GM18909 (cell line): ENCODE data around the gene CYB5D1.
A peak's percentile ranks its signal among the peaks of the same experiment; 100 is the strongest.

Experiments used
- ATAC-seq: cut with Tn5 transposase; IDR thresholded peaks from one replicate; pipeline ENCODE4 v1.9.1; 2021; ENCODE audit warnings: mild to moderate bottlenecking; ENCODE audit not compliant: unreplicated experiment, poor library complexity

The CYB5D1 gene

DNA sequence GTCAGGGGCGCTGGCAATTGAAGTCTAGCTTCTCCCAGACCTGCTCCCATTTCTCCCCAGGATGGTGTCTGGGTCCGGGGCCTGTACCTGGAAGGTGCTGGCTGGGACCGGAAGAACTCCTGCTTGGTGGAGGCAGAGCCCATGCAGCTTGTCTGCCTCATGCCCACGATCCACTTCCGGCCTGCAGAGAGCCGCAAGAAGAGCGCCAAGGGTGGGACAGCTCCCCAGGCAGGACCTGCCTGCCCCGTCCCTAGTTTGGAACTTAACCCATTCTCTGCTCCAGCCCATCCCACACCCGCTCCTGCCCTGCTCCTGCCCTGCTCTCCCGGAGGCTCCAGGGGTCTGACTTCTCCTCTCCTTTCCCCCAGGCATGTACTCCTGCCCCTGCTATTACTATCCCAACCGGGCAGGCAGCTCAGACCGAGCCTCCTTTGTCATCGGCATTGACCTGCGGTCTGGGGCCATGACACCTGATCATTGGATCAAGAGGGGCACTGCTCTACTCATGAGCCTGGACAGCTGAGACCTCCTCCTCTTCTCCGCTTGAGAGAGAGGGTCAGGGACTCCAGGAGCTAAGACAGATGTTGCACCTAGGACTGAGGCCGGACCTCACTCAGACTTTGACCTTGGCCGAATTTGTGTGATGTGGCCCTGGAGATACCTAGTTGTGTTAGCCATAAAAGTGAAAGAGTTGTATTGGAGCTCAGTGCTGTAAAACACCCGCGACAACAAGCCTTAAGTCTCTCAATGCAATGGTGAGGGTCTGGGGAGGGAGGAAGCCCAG lies 24.6 kb upstream of the CYB5D1 start:
- no peak for ATAC-seq

DNA sequence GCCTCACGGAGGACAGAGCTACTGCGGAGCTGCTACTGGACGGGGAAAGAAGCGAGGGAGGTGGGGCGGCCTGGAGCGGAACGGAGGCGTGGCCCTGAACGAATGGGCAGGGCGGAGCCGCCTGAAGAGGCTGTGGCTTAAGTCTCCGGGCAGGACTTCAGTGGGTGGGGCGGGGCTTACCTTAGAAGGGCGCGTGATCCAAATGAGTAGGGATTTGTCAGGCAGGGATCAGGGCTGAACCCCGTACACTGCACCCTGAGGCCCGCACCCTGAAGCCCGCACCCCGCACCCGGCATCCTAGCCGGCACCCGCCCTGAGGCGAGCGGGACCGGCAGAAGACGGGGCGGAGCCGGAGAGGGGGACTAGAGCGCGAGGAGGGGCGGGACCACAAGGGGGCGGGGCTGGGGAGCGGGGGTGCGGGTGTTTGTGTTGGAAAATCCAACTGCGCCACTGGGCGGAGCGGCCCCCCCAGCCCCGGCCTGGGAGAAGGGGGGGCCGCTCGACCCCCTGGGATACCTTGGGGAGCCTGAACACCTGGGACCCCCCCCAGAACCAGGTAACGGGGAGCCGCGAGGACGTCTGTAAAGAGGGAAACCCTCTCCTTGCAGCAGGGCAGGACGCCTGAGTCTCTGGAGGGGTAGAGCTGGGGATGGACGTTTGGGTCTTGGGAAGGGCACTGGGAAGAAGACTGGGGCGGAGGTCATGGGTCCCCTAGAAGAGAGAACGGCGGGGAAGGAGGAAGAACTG lies 23.8 kb upstream of the CYB5D1 start, which contains the start of gene KDM6B:
TSS of gene KDM6B (plus strand) at position 423 of the 747 bp plus-strand sequence. CDS start 11,338 bp downstream, outside the sequence.
- ATAC-seq = peak; percentile 38

DNA sequence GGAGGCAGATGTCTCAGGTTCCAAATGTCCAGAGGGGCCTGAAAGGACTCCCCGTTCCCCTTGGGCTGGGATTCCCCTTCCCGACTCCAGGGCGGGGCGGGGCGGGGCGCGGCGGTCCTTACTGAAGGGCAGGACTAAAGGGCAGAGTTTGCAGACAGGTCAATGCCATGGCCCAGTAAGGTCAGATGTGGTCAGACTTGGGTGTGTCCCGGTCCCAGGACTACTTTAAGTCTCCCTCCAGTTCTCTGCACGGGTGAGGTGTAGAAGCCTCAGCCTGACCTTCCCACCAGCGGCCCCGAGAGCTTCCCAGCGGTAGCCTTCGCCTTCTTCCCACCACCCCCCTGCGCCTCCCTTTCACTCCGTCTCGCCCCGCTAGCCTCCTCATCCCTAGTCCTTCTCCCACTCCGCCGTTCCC lies 23.3 kb upstream of the CYB5D1 start:
- no peak for ATAC-seq

DNA sequence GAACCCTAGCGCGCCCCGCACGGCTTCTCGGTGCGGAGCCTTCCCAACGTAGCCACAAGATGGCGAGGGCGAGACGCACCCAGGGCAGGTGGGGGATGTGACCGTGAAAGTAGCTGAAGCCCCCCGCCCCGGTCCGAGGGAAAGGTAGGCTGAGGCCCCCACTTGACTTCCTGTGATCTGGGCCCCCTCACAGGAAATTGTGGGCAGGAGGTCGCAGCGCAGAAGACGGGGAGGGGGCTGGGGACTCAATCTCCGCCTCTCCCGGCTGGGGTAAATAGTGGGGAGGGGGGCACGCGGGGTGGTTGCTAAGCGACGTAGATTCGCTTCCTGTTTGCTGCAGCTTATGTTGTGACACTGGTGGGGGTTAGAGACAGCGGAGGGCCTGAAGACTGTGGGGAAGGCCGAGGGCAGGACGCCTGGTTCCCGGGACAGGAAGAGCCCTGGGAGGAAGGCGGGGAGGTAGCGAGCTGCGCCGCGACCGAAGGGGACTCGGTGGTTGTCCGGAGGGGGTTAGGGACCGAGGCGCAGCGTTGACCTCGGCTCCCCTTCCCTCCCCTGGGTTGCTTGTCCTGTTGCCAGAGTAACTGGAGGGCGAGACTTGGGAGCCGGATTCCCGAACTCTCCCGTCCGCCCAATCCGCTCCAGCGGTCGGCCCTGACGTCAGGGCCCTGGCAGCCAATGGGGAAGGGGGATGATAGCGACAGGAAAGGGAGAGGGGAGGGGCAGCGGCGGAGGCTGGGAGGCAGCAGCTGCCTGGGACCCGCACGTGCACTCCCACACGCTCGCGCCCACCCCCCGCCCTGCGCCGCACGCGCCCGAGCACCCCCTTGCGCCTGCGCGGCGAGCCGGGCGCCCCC lies 22.6 kb upstream of the CYB5D1 start:
- ATAC-seq = peak; percentile 51

DNA sequence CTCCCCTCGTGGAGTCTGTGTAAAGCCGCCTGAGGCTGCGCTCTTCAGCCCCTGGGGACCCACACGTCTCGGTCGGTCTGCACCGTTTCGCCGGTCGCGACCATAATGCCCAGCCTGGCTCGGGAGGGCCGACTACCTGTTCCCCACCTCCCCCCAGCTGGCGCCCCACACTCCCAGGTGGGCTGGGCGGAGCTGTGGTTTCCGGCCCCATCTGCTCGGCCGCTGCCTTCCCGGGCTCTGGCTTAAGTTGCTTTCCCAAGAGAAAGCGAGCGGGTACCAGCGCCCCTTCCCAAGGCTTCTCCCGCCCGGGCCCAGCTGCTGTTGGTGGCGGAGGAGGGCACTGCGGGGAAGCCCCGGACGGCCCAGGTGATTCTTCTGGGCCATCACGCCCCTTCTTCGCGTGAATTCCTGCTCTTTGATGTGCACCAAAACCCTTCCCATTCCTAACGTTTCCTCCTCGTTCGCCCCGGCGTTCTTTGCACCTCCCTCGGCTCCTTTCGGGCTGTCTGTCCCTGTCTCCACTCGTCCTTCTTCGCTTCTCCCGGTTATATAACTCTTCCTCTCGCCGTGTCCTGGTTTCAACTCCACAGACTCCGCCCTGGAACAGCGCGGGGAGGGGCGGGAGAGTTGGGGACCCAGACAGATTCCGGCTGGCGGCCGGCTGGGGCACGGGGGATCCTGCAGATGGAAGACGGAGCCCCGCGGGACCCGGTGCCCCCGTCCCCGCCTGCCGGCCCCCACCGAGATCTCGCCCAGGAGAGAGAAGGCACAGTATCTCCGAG lies 21.8 kb upstream of the CYB5D1 start:
- no peak for ATAC-seq

DNA sequence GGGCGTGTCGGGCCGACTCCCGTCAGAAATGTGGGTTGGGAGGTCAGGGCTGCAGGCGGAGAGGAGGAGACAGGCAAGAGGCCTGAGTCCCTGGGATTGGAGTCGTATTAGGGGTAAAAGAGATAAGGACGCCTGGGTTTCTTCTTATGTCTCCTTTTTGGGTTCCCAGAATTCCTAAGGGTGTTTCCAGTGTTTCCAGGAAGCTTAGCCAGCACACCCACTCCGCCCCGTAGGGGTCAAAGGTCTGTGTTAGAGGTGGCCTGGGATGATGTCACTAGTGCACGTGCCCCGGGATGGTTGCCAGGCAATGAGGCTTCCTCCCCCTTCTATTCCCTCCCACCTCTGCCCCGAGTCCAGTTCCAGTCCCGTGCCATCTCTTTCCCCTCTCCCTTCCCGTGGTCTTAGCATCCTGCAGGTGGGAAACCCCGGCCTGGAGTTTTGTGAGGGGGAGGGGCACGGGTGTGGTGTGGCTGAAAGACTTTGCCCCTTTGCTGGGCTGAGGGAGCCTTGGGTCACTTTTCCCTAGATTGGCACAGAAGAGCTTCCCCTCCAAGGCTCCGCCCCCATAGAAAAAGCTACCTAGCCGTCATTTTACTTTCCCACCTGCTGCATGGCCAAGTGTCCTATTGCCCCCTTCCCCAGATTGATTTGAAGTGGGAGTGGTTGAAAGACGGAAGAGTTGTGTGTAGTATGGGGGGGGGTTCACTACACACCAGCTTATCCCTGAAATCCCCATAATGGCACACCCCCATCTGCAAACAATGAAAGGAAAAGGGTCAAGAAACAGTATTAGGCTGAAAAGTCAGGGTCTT lies 21.0 kb upstream of the CYB5D1 start:
- ATAC-seq = no peak

DNA sequence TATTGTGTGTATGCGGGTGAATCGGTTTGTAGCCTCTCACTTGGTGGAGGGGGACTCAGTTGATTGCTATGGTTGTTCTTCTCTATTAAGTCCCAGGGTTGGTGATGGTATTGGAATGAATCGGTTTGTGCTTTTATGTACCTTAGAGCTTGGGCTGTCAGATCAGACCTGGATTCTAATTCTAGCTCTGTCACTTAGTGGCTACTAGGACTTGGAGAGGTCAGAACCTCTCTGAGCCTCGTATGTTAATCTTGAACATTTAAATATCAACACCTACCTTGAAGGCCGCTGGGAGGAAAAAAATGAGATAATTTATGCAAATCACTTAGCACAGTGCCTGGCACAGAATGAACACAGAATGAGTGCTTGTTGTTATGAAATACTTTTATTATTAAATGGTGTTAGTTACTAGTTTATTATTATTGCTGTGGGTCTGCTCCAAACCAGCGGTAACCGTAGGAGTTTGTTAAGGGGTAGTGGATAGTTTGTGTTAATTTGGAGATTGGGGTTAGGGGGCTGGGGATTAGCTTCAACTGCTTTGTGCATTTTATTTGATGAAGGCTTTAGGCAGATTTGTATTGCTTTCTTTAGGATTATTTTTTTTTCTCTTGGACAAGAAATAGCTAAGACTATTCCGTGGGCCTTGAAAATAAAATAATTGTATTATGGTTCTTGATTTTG lies 20.3 kb upstream of the CYB5D1 start:
- ATAC-seq = no peak

DNA sequence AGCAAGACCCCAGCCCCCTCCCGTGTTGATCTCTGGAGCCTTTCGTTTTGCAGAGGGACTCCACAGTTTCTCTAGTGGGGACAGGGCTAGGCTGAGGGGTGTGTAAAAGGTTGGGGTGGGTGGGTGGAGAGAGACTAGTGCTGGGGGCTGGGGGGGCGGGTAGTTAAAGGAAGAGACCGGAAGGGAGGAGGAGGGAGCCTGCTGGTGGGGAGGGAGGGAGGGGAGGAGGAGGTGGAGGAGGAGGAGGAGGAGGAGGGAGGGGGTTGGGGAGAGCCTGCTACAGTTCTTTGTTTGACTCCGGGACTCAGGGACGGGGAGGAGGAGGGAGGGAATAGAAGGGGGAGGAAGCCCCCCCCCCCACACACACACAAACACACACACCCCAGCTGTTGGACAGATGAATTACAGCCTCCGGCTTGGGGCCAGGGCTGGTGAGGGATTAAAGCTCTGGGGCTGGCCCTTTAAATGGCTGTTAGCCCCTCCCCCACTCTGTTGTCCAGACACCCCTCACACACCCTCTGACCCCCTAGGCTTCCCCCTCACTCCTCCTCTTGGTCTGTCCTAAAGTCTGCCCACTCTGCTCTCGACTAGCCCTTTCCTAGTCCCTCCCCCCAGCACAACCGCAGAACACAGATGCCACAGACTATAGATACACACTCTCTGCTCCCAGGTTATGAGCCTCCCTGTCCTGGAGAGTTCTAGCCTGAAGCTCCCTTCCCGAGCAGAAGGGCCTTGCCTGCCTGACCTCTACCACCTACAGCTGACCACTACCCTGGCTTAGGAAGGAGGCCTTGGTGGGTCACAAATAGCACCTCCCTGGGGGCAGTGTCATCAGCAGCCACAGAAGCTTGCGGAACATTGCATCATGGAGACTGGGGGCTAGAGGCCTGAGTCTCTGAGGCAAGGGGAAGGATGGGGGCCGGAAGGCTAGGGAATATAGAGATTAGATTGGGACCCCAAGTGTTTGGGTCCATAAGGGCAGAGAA lies 19.4 kb upstream of the CYB5D1 start:
- no peak for ATAC-seq

DNA sequence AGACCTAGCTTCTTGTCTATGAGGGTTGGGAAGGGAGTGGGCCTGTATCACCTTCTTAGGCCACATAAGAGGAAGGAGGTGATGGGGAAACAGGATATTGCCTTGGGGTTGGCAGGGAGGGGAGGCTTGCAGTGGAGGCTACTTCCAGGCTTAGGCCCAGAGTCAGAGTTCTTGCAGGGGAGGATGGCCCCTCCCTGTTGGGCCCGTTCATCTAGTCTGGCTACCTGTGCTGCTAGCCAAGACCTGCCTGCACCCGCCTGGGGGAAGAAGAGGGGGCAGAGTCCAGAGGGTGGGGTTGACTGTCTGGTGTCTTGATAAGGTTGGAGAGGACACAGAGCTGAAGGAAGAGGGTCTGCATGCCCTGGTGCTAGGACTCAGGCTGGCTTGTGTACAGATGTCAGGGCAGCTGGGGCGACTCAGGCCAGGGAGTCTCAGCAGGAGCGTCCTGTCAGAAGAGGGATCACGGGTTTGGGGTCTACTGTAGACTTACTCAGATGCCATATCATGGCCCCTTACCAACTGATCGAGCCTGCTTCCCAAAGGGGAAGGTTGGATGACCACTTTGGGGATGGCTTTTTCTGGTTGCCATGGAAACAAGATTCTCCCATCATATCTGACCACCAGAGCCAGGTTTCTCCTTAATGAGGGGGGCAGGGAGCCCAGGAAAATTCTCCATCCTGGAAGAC lies 18.5 kb upstream of the CYB5D1 start:
- no peak for ATAC-seq

DNA sequence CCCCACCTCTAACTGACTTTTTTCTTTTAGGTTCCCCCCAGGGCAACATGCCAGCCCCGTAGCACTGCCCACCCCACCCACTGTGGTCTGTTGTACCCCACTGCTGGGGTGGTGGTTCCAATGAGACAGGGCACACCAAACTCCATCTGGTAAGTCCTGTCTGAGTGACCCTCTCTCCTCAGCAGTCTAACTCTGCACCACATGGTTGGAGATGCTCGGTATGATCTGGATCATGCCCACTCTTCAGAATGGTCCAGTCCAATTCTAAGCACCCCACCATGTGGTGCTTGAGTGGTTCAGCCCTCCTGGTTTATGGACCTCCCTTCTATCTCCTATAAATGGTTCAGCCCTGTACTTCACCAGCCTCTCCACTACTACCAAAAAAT lies 17.9 kb upstream of the CYB5D1 start:
- no peak for ATAC-seq

DNA sequence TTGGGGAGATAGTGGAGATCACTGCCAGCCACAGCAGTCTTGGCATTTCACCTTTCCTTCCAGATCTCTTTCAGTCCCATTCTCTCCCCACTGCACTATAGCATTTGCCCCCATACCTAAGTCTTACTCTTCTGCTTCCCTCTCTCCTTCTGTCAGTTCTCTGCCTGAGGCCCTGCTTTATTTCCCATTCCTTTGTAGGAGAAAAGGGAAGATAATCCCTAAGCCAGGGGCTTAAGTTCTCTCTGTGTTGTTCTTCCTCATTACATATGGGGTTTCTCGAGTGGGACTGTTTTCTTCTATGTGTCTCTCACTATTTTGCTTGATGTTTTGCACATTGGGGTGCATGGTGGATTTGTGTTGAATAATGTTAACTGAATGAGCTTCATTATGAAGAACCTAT lies 17.4 kb upstream of the CYB5D1 start:
- ATAC-seq = no peak

DNA sequence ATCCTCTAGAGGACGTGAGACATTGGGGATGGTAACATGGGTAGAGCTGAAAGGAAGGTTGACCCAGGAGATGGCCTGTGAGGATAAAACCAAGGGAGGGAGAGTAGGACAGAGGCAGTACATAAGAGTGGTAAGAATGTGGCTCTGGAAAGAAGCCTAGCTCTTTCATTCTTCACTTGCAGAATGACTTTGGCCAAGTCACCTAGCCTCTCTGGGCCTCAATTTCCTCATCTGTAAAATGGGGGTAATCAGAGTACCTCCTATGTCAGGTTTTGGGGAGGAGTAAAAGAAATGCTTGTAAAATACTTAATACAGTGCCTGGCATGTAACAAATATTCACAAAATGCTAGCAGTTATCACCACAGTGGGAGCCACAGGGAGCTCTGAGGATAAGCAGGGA lies 16.9 kb upstream of the CYB5D1 start:
- ATAC-seq = no peak

DNA sequence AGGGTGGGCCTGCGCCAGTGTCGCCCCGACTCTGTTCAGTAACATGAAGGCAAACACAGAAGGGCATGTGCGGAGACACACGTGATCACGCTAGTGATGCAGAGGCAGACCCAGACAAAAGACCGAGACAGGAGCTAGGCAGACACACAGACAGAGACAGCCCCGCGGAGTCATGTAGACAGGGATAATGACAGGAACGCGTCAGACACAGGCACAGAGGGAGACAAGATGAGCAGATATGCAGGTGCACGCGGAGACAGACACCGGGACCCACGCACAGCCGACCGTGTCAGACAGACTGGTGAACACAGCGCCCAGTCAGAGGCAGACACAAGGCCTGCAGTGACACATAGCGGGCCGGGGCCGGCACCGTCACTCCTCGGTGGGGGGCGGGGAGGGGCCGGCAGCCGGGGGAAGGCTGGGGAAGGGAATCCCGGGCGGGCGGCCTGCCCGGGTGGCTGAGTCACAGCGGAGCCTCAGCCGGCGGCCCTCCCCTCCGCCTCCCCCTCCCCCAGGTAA lies 16.3 kb upstream of the CYB5D1 start:
- peak; percentile 8 for ATAC-seq

DNA sequence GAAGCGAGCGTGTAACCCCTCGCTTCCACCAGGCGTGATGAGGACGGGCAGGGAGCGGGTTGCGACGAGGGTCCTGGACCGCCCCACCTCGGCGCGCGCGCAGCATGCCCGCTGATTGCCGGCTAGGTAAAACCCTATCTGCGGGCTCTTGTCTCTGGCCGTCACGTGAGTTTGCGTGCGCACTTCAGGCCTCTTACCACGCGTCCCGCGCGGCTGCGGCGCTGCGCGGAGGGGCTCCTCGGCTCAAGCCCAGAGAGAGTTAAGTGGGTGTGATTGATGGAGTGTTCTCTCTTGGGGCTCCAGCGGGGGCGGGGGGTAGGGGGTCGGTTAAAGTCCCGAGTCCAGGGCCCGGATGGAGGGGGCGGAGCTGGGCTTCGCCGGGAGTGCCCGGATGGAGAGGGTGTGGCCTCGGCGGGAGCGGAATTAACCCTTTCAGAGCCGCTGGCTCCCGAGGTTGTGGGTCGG lies 15.9 kb upstream of the CYB5D1 start:
- ATAC-seq = peak; percentile 22

DNA sequence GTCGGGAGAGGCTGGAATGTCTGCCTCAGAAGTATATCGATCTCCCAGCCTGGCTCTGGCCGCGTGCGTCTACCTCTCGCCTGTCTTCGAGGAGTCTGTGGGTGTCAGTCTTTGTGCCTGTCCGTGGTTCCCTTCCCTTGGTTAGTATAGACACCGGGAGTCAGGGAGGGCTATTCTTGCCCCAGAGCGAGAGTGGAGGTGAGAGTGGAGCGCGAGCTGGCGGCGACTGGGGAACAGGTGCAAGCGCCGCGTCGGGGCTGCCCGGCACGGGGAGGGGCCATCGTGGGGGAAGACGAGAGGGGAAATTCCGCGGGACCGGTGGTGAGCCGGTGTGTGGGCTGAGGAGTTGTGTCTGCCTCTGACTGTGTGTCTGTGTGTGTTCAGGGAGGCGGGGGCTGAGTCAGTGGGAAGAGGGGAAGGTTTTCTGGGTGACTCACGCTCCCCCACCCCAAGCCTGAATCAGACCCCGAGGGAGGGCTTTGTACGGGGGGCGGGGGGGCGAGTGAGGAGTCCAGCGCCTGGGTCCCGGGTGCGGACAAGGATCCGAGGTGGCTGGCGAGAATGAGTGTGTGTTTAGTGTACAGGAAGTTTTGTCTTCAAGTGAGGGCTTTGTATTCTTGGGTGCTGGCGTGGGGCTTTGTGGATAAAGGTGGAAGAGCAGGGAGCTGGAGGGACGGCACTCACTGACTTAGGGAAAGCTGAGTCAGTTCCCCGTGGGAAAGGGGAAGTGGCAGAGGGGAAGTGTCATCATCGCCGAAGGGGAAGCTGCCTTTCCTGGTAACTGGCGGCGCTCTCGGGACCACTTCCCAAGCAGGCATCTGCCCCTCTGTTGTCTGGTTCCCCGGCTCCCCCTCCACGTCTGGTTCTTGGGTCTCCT lies 15.2 kb upstream of the CYB5D1 start:
- peak; percentile 31 for ATAC-seq

DNA sequence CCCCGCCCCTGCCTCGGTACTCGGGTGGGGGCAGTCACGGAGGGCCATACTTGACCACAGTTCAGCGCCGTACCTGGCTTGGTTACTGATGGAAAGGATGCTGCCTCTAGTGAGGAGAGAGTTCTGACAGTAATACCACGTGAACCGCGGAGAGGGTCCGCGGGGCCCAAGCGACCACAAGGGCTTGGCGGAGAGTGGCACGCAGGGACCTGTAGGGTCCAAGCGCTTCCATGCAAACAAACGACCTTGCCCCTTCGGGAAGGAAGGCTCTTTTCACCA lies 14.6 kb upstream of the CYB5D1 start:
- no peak for ATAC-seq
